Erythroblast (primary cell): ENCODE measurements around the gene CTIF.

ENCODE experiments used
- GATA1 ChIP-seq: IDR thresholded peaks from 2 replicates; pipeline ENCODE4 v1.6.1; 2011; ENCODE audit warnings: low read depth, mild to moderate bottlenecking, control low read depth, low read length, moderate library complexity
- POLR2A ChIP-seq: IDR thresholded peaks from 2 replicates; pipeline ENCODE4 v1.6.1; 2011; ENCODE audit warnings: mild to moderate bottlenecking, low read length

GRCh38 chr18:48852794-48853193 is 314.0 kb downstream of the CTIF start:
- TF ChIP-seq POLR2A (no peak), GATA1 (no peak)
